Neural crest cell (in vitro differentiated cells): ENCODE results near the gene ASTL. TPM values are rescaled to one million over a fixed set of nuclear protein-coding genes. Genes with fewer than 3 reads are reported as not detected.

Experiments used
- DNase-seq: peaks from one replicate; pipeline ENCODE4 v3.0.0; 2021; ENCODE audit warnings: low read depth, mixed read lengths, low spot score
- H3K27ac Mint-ChIP-seq: one replicate; pipeline ENCODE4 v1.8.0; 2021; ENCODE audit warnings: mild to moderate bottlenecking, mixed read lengths; ENCODE audit not compliant: unreplicated experiment
- H3K27me3 Mint-ChIP-seq: 2 replicates; pipeline ENCODE4 v1.8.0; 2021; ENCODE audit warnings: low read depth, mild to moderate bottlenecking, mixed read lengths
- H3K36me3 Mint-ChIP-seq: 2 replicates; pipeline ENCODE4 v1.8.0; 2021; ENCODE audit warnings: low read depth, mild to moderate bottlenecking, mixed read lengths
- H3K4me1 Mint-ChIP-seq: 2 replicates; pipeline ENCODE4 v1.8.0; 2021; ENCODE audit warnings: mixed read lengths
- H3K4me3 Mint-ChIP-seq: one replicate; pipeline ENCODE4 v1.8.0; 2021; ENCODE audit warnings: mild to moderate bottlenecking, mixed read lengths
- H3K9me3 Mint-ChIP-seq: 2 replicates; pipeline ENCODE4 v1.8.0; 2021; ENCODE audit warnings: mixed read lengths
- CTCF ChIP-seq: fragments of 200-600 bp; sonication (generic); conservative IDR thresholded peaks from 2 replicates; pipeline ENCODE4 v1.5.0; 2021; ENCODE audit warnings: antibody characterized with exemption, mild to moderate bottlenecking
- total RNA-seq: library from RNA; stranded (reverse); gene quantifications from 2 replicates; pipeline ENCODE4 v1.2.1, GENCODE V29; 2021

The ASTL gene
- total RNA-seq, 1 donor from 2014 or later: not detected

DNA sequence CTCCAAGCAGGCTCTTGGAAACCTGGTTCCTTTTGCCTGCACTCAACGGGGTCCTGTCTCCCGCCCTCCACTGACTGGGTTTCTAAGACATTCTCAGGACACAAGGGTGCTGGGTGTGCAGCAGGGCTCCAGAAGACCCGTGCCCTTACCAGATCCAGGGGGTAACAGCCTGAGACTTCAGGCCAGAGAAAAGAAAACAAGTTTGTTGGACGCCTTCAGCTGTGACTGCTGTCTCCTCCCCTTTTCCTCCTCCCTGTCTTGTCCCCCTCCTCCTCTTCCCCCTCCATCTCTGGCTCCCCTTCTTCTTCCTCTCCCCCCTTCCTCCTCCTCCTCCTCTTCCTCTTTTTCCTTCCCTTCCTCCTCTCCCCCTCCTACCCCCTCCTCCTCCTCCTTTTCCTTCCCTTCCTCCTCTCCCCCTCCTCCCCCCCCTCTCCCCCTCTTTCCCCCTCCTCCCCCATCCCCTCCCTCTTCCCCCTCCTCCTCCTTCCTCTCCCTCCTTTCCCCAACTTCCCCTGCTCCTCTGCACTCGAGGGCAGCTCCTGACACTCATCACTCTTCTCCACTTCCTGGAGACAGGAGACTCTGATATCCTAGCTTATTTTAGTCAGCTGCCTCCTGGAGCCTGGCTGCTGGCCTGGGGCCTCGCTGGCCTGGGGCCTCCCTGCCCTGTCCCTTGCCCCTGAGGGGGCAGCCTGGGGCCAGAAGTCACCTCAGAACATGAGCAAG lies 34.4 kb downstream of the ASTL start:
- TF ChIP-seq CTCF: no peak
- Mint-ChIP-seq H3K4me1 (peaks cover 17% of the 10 kb centered on the region), H3K27me3 (no peaks in the 10 kb centered on the region), H3K36me3 (no peaks in the 10 kb centered on the region), H3K4me3 (no peak overlapping the region), H3K27ac (no peak overlapping the region), H3K9me3 (peaks cover 4% of the 10 kb centered on the region)
- DNase-seq: no peak

- DNase-seq: no peak
- peaks cover 9% of the 10 kb centered on the region for H3K4me1 Mint-ChIP-seq
- no peak overlapping the region for H3K4me3 Mint-ChIP-seq
- H3K27ac Mint-ChIP-seq: no peak overlapping the region
- no peaks in the 10 kb centered on the region for H3K36me3 Mint-ChIP-seq
- no peak for TF ChIP-seq CTCF
- peaks cover 4% of the 10 kb centered on the region for H3K9me3 Mint-ChIP-seq
- H3K27me3 Mint-ChIP-seq: no peaks in the 10 kb centered on the region
These were observed 35.1 kb downstream of the ASTL start for GRCh38 chr2:96103187-96103601.

DNA sequence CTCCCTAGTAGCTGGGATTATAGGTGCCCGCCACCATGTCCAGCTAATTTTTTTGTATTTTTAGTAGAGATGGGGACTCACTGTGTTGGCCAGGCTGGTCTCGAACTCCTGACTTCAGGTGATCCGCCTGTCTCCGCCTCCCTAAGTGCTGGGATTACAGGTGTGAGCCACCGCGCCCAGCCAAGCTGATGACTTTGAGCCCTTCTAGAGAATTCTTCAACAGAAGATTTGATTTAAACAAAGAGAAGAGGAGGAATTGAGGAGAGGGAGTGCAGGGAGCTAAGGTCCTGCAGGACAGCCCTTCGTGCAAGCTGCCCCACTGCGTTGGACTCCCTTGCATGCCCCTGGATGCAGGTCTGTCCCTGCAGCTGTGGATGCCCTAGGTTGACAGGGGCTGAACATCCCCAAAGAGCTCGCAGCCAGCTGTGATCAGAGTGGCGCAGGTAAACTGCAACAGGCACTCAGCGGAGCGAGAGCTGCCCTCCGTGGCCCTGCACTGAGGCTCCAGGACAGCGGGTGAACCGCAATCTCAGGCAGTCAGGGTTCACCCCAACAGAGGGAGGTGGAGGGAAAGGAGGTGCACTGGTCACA lies 35.6 kb downstream of the ASTL start:
- no peak for DNase-seq
- Mint-ChIP-seq H3K27ac (no peak overlapping the region), H3K36me3 (no peaks in the 10 kb centered on the region), H3K27me3 (no peaks in the 10 kb centered on the region), H3K4me3 (no peak overlapping the region), H3K4me1 (peaks cover 5% of the 10 kb centered on the region), H3K9me3 (peaks cover 4% of the 10 kb centered on the region)
- no peak for TF ChIP-seq CTCF

GRCh38 chr2:96100893-96101304 lies 37.4 kb downstream of the ASTL start:
- no peak overlapping the region for H3K4me3 Mint-ChIP-seq
- no peaks in the 10 kb centered on the region for H3K27me3 Mint-ChIP-seq
- H3K4me1 Mint-ChIP-seq: peaks cover 5% of the 10 kb centered on the region
- peaks cover 4% of the 10 kb centered on the region for H3K9me3 Mint-ChIP-seq
- DNase-seq: no peak
- no peak for TF ChIP-seq CTCF
- H3K36me3 Mint-ChIP-seq: no peaks in the 10 kb centered on the region
- peak overlapping the region; percentile 78 for H3K27ac Mint-ChIP-seq

- H3K27ac Mint-ChIP-seq: peak overlapping the region; percentile 78
- DNase-seq: no peak
- H3K27me3 Mint-ChIP-seq: no peaks in the 10 kb centered on the region
- peaks cover 4% of the 10 kb centered on the region for H3K9me3 Mint-ChIP-seq
- H3K4me1 Mint-ChIP-seq: peaks cover 4% of the 10 kb centered on the region
- no peak overlapping the region for H3K4me3 Mint-ChIP-seq
- H3K36me3 Mint-ChIP-seq: no peaks in the 10 kb centered on the region
- TF ChIP-seq CTCF: no peak
These were observed 38.2 kb downstream of the ASTL start for GRCh38 chr2:96099861-96100798.
